ENCODE measurements around the gene TGFB2. TPM values are rescaled to one million over a fixed set of nuclear protein-coding genes. Genes with fewer than 3 reads are reported as not detected.
"Not testable (repeated sequence)": the region's sequence is repeated elsewhere in the genome, so short reads cannot be mapped to it uniquely, and the experiment has no call there.

Gene TGFB2
- total RNA-seq, result 13.5 and 122 TPM in 2 replicates

DNA sequence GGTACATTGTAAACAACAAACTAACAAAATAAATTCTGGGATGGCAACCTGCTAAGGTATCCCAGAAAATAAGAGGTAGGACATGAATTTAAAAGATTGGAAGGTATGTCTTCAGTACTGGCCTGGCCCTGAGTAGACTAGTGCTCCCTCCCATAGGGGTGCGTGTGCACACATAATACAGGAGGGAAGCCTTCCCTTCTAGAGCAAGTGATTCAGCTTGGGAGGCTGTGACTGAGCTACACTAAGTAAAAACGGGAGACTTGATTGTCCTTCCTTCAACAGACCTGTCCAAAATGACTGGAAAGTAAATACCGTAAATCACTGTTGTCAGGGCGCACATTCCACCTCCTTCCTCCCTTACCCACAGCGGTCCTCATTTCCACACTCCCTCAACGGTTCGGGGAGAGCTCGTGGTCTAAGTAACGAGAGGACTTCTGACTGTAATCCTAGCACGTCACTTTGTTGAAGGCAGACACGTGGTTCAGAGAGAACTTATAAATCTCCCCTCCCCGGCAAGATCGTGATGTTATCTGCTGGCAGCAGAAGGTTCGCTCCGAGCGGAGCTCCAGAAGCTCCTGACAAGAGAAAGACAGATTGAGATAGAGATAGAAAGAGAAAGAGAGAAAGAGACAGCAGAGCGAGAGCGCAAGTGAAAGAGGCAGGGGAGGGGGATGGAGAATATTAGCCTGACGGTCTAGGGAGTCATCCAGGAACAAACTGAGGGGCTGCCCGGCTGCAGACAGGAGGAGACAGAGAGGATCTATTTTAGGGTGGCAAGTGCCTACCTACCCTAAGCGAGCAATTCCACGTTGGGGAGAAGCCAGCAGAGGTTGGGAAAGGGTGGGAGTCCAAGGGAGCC is at the start of gene TGFB2:
TGFB2 (plus strand) TSS at position 523 of the 859 bp plus-strand sequence. CDS start 1,366 bp downstream, outside the sequence.
- DNase-seq (ENCODE audit: low read depth in 2 of 2), result peak; percentile 91

DNA sequence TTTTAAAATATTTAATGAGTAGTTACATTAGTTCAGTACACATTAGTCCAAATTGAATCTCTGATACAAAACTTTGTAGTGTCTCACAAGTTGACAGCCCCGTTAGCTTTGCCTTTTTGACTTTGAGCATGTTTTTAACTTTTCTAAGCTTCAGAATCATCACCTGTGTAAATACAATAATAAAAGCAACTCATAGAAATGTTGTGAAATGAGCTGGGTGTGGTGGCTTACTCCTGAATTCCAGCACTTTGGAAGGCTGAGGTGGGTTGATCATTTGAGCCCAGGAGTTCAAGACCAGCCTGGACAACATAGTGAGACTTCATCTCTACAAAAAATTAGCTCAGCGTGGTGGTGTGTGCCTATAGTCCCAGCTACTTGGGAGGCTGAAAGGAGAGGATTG is 49.0 kb upstream of the TGFB2 start:
- DNase-seq (ENCODE audit: low read depth in 2 of 2), result no peak

DNA sequence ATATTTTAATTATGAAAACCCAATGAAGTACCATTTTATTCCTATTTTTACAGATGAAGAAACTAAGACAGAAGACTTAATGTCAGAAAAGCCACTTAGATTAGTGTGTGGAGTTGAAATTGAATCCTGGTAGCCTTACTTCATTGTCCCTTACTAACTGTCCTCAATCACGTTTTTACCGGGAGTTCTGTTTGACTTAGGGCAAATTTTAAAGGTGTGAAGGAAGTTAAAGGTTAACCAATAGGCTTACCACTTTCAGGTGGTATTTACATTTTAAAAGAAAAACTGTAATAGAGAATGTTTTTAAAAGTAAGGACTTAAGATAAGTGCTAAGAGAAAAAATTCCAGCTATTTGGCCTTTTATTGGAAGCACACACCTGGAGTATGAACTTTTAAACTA is 47.7 kb upstream of the TGFB2 start:
- no peak for DNase-seq (ENCODE audit: low read depth in 2 of 2)

DNA sequence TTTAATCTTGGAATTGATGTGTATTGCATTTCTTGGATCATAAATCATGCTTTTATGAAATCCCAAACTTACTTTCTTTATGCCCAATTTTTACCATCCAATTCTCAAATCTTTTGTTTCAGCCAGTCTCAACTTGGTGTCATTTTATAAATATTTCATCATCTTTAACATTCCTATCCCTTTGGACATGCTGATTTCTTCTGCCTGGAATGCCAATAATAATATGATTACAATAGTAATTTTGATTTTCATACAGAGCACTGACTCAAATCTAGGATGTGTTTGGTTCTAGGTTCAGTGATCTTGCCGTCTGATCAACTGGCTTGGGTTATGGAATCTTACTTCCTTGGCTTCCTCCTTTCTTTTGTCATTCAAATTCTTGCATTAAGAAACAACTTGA is 47.3 kb upstream of the TGFB2 start:
- no peak for DNase-seq (ENCODE audit: low read depth in 2 of 2)

DNA sequence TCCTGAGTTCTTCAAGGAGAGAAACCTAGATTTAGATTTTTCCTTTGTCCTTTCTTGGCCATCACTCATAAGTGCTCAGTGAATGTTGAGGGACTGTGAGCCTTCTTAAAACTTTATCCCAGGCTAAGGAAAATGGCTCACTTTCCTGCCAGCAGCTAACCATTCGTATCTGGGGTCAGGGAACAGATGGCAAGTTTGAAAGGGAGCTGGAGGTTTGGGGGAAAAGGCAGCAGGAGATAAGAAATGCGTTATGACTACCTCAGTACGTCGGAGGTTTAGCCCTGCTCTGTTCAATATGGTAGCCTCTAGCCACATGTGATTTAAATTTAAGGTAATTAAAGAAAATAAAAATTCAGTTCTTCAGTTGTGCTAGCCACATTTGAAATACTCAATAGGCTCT is 46.7 kb upstream of the TGFB2 start:
- DNase-seq (ENCODE audit: low read depth in 2 of 2), result no peak

DNA sequence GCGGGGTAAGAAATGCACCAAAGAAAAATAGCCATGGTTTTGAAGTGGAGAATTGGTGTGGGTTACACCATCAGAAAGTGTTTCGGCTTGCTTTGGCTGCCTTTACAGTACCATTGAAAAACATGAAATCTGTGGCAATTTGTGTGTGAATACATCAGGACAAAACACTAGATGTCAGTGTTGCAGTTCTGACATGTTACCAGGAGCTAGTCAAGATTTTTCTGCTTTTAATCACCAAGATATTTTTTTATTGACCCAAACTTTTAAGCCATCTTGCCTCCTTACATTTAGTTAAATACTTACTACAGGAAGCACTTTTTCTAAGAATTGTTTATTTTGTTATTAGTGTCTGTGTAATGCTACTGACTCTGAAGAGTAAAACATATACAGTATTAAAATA is 45.7 kb upstream of the TGFB2 start:
- DNase-seq (ENCODE audit: low read depth in 2 of 2), result peak; percentile 66 to 70

DNA sequence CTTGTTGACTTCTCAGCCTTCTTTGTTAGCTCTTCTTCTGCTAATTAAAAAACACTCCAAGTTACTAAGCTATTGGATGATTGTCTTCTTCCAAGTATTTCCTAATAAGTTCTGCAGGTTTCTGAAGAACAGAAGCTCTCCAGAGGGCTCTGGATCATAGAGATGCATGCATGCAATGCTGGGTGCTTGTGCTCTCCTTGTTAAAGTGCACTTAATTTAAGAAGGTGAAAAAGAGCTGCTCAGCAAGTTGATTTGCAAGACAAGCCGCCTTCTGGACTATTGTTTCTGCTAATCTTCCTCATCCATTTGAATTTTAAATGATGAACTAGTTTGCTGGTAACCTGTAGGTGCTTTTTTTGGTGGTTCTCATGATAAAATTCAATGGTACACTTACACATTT is 43.9 kb upstream of the TGFB2 start:
- no peak for DNase-seq (ENCODE audit: low read depth in 2 of 2)

DNA sequence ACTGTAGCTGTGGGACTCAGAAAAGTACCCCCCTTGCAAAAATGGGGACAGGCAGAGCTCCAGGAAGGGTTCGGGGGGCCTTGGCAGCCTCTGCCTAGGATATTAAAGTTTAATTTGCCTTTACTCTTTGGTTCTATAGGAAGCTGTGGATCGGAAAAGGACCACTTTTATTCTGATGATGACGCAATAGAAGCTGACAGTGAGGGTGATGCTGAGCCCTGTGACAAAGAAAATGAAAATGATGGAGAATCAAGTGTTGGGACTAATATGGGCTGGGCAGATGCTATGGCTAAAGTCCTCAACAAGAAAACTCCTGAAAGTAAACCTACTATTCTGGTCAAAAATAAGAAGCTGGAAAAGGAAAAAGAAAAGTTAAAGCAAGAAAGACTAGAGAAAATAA is 43.0 kb upstream of the TGFB2 start:
- no peak for DNase-seq (ENCODE audit: low read depth in 2 of 2)

DNA sequence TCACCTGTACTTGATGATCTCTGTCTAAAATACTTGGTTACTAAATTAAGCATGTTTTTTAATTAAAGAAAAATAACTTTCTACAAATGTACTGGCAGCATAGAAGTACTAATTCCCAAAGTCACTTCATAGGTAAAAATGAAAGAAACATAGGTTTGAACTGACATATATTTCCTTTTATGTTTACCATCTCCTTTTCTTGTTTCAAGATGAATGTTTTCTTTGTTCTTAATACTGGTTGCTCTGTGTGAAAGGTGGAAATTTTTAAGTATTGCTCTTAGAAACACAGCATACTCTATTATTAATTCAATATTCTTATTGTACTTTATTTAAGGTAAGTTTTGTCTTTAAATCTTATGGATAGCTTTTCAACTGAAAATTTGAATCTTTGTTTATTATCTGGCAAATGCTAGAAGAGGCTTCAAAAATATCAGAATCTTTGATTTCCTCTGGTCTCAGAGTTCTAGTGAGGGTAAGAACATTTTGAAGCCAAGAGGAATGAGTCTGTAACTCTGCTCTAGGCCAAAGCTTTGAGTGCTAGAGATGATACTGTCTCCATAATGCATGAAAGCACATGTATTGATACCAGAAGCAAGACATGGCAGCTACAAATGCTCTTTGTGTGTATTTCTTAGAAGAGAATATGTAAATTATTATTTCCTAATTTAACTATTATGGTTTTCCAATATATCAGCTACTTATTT is 41.8 kb upstream of the TGFB2 start:
- DNase-seq (ENCODE audit: low read depth in 2 of 2), result no peak

DNA sequence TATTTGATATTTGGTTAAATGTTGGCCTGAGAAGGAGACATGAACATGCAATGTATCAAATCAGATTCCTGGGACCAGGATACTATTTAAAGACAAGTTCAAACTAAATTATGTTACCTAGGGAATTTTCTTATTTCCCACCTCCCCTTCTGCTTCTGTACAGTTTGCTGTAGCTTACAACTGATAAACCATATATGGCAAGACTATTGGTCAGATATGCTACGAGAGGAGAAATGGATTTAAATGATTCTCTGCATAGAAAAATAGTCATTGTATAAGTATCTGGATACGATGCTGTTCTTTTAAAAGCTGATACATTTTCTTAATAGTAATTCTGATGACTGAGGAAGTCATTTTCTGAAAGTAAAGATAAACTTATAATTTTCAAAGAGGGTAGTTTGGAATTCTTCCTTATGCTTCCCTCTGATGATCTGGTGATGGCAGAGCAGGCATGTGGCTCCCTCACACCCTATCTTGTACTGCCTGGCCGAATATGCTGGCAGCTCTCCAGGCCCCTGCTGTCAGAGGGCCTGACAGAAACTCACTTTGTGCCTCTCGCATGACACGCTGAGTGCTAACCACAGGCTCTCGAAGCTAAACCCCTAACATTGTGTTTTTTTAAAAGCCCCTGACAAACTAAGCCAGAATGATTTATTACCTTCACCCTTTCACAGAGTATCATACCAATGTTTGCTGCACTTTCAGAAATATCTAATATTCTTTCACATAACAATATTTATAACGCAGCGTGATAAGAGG is 40.7 kb upstream of the TGFB2 start:
- no peak for DNase-seq (ENCODE audit: low read depth in 2 of 2)

DNA sequence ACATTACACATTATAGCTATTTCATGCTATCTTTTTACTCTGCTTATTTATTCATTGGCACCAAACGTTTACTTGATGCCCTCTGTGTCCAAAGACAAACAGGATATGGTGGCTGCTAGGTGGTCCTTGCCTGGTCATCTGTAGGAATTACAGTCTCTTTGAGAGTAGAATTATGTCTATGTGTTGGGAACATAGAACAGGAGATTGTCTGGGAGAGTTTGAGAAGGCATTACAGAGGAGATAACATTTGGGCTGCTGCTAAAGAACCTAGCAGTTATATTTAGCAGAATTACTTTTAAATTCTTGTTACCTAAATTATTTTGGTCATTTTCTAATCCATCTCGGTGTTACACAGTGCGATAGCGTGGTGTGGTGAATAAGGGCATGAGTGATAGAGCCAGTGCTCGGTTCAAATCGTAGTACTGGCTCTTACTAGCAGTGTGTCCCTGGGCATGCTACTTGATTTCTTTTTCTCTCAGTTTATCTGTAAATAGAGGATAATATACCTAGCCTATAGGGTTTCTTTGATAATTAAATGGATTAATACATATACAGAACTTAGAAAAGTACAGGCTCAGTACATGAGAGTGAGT is 39.6 kb upstream of the TGFB2 start:
- no peak for DNase-seq (ENCODE audit: low read depth in 2 of 2)

DNA sequence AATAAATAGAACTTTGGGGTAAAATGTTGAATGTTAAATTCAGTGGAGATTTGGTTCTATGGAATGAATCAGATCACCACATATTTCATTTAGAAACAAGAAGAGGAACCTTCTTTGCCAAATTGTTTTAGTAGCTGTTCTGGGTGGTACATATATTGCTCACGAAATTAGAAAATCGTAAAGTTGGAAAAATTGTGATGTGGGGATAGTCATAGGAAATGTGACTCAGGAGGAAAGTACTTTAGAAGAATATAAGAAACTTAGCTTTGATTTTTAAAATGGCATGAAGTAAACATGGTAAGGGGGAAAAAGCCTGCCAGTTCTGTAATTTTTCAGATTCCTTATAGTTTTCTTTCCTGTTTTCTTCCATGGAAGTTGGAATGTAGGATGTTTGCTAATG is 32.6 kb upstream of the TGFB2 start:
- DNase-seq (ENCODE audit: low read depth in 2 of 2), result peak; percentile 10 to 65

DNA sequence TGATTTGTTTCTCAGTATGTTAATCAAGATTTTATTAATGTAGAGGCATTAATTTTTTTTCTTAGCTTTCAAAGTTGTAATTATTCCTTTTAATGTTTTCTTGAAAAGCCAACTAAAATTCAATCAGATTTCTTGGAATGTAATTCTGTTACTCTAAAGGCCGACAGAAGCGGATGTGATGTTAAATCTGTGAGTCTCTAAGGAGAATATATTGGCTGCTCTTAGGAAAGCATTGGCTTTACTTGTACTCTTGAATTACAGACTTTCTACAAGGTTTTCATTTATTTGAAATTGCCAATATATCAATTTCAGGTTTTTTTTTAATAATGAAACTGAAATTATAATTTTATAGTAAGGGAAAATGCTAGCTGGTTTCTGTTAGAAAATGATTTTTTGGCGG is 30.8 kb upstream of the TGFB2 start:
- DNase-seq (ENCODE audit: low read depth in 2 of 2), result no peak

DNA sequence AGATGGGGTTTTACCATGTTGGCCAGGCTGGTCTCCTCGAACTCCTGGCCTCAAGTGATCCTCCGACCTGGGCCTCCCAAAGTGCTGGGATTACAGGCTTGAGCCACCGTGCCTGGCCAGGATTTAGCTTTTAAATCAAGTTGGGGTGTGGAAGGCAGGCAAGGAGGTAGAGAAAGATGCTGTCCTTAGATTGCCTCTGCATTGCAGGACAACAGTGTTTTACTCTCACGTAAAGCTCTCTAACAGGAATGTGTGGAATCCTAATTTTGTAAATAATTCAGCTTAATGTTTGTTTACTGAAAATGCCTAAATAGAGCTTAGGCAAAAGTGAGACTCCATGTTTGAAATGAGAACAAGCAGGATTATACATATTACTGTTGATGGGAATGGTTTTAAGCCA is 29.5 kb upstream of the TGFB2 start:
- DNase-seq (ENCODE audit: low read depth in 2 of 2), result no peak

DNA sequence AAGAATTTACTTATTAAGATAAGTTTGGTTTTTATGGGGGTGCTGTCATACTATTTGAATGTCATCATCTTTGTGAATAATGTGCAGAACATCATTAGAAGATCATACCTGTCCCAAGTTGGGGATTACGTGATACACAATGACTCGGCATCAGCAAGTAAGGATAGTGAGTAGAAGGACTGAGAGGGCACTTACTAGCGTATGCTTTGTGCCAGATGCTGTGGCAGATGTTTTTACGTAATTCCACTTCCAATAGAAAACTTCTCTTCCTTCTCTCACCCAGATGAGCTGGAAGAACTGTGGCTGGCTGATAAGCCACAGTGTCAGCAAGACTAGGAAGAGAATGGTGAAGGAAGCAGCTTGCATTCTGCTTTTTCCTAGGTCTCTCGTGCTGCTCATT is 28.1 kb upstream of the TGFB2 start:
- DNase-seq (ENCODE audit: low read depth in 2 of 2), result peak in 1 of 2 donors; percentile 5

DNA sequence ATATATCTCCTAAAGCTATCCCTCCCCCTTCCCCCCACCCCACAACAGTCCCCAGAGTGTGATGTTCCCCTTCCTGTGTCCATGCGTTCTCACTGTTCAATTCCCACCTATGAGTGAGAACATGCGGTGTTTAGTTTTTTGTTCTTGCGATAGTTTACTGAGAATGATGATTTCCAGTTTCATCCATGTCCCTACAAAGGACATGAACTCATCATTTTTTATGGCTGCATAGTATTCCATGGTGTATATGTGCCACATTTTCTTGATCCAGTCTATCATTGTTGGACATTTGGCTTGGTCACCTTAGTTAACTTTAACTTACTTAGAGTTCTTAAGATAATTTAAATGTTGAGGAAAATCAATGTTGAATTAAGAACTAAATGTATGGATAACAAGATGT is 25.0 kb upstream of the TGFB2 start:
- DNase-seq (ENCODE audit: low read depth in 2 of 2), result not testable (repeated sequence)

DNA sequence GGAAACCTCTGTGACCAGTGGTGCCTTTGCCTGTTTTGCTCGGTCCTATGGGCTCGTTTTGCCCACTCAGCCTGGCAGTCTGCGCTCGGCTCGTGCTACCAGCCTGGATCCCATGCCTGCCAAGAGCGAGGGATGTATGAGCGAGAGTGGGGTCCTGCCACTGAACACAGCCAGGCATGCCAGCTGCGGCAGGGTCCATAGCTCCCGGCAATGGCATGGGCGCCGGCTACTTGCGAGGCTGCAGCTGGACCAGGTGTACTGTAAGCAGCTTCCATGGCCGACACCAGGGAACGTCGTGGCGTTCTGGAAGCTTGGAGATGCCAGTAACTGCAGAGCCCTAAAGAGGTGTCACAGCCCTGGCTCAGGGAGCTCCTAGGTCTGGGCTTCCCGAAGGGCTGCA is 22.4 kb upstream of the TGFB2 start:
- no peak for DNase-seq (ENCODE audit: low read depth in 2 of 2)

DNA sequence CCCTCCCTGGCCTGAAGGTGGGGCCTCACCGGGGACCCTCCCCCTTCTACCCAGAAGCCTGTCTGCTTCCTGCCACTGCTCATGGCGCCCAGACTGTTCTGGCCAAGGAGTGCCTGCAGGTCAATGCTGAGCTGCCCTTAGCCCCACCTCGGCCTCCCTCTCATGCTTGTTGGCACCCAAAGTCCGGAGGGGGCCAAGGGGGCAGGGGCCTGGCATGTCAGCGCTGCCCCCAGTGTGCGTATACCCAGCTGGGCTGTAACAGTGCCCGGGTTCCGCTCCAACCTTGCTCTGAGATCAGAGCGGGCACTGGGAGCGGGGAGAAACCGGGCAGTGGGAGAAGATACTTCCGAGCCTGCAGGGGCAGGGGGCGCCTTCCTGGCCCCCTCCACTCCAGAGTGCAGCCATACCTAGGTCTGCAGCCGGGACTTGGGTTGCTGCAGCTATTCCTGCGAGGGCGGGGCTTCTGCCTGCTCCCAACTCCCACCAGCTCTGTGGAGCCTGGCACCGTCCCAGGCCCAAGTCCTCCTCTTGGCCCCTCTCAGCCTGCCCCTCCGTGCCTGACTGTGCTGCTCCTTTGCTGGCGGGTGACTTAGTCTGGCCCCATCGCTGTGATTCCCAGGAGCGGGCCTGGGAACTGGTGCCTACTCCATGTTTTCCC is 21.4 kb upstream of the TGFB2 start:
- DNase-seq (ENCODE audit: low read depth in 2 of 2), result no peak

DNA sequence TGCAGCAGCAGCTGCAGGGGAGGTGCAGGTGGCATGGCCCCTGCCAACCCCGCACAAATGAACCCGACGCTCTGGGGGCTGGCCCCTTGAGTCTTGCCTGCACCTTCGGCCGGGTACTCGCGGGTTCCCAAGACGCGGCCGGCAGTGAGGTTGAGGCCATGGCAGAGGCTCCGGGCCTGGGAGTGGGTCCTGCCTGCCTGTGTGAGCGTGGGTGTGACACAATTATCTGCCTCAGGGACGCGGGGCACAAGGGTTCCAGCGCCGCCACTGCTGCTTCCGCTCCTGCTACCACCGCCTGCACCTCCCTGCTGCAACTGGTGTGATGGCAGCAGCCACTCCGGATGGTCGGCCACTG is 20.9 kb upstream of the TGFB2 start:
- no peak for DNase-seq (ENCODE audit: low read depth in 2 of 2)

DNA sequence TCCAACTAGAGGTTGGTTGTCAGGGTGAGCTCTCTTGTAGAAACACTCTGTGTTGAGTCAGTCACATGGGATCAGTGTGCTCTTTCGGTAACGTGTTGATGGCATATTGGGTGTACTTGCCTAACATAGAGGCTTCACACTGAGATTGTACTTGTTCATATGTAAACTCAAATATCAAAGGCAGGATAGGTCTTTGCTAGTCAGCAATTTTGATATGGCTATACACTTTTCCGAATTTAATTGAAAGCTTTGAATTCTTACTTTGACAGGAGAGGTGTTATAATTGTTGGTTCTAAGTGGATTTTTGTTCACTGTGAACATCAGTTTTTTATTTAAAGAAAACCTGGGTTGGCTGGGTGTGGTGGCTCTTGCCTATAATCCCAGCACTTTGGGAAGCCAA is 16.4 kb upstream of the TGFB2 start:
- DNase-seq (ENCODE audit: low read depth in 2 of 2), result no peak

DNA sequence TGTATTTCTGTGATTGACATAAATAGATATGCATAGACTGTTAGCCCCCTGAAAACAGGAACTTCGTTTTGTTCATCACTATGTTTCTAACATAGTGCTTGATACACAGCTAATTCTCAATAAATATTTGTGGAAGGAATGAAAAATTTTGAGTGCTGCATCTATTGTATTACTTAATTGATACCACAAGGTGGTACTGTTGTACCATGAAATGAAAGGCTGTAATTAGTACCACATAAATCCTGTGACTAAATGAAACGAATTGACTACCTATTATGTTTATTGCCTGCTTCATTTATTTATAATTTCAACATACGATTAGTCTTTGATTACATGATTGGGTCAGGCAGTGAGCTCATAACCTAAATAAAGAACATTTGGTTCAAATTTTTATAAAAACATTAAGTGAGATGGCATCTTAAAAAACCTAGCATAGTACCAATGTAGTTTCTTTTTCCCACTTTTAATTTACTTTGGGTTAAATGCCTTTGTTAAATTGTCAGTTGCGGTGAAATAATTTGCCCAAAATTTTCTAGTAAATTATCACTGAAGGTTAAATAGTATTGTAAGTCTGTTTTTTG is 15.0 kb upstream of the TGFB2 start:
- peak; percentile 61 to 73 for DNase-seq (ENCODE audit: low read depth in 2 of 2)
